Measurements from ENCODE around the gene TCF4.

- TF ChIP-seq CTCF (conservative IDR thresholded peaks at IDR 0.05; ENCODE audit: low read length) (no peak), EZH2phosphoT487 (IDR thresholded peaks at IDR 0.05; ENCODE audit: borderline replicate concordance) (no peak)
These were observed 331.6 kb downstream of the TCF4 start for GRCh38 chr18:55256226-55256928.

All from Loucy (cell line).